Neutrophil (primary cell): Measurements from ENCODE around the gene TMEM97.

Source experiments
- H3K27ac ChIP-seq: fragments of 200-600 bp; sonication (generic); 2 replicates; pipeline ENCODE4 v1.5.1; 2016; ENCODE audit warnings: mild to moderate bottlenecking, moderate library complexity
- H3K27me3 ChIP-seq: fragments of 200-600 bp; sonication (generic); 2 replicates; pipeline ENCODE4 v1.6.0; 2016; ENCODE audit warnings: mild to moderate bottlenecking
- H3K36me3 ChIP-seq: fragments of 200-600 bp; sonication (generic); 2 replicates; pipeline ENCODE4 v1.5.1; 2017
- H3K4me1 ChIP-seq, 2 experiments: fragments of 200-600 bp in 1 of 2; sonication (generic) in 1 of 2; 1 replicate in 1 of 2; 2 replicates in 1 of 2; pipeline versions ENCODE4 v1.5.1 to v1.6.1; 2013 to 2016; ENCODE audit warnings: low read depth in 1 of 2, low read length in 1 of 2, mild to moderate bottlenecking in 1 of 2, moderate library complexity in 1 of 2; ENCODE audit not compliant: control insufficient read depth in 1 of 2, insufficient read depth in 1 of 2
- H3K4me3 ChIP-seq, 2 experiments: fragments of 200-600 bp in 1 of 2; sonication (generic) in 1 of 2; 1 replicate in 1 of 2; 2 replicates in 1 of 2; pipeline ENCODE4 v1.5.1; 2013 to 2016; ENCODE audit warnings: low read depth in 1 of 2, low read length in 1 of 2, mild to moderate bottlenecking in 1 of 2, moderate library complexity in 1 of 2
- H3K9me3 ChIP-seq: fragments of 200-600 bp; sonication (generic); 2 replicates; pipeline ENCODE4 v1.5.1; 2016
- TF ChIP-seq, protein P1 (sequence below): fragments of 200-600 bp; sonication (generic); IDR thresholded peaks from 2 replicates; pipeline ENCODE4 v1.5.1; 2016; ENCODE audit warnings: antibody characterized with exemption

Gene TMEM97

DNA sequence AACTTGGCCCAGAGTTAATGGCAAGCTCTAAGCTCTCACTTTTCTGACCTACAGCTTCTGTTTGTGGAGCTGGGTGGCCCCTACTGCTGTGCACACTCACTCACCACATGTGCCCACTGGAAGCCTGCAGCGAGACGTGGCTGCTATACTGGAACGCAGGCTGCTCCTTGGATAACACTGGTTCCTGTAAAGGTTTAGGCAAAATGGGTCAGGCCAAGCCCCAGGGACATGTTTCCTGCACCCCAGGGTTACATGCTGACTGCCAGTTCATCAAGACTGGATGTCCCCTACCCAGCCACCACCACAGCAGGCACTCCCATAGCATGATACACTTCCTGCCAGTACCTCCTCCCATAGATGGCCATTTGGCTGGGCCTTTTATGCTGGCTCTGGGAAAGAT is 30.0 kb downstream of the TMEM97 start:
- no peaks in the 10 kb centered on the region for H3K4me1 ChIP-seq

DNA sequence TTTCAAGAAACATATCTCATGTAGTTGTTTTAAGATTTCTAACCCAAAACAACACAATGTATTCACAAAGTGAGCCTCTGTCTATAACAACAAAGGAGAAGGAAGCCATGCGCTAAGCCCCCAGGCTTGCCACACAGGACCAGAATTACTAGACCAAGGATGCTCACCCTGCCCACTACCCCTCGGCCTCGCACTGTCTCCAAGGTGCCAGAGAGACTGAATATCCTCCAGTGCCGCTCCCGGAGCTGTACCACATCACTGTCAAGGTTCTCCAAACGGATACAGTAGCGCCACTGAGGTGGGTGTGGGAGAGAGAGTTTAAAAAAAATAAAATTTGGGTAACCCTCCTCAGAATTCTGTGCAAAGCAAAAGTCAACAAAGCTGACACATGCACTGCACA is 31.3 kb downstream of the TMEM97 start:
- Histone ChIP-seq H3K27me3 (no peaks in the 10 kb centered on the region), H3K4me3 (no peak overlapping the region), H3K4me1 (no peaks in the 10 kb centered on the region), H3K36me3 (peaks cover 94% of the 10 kb centered on the region), H3K9me3 (no peaks in the 10 kb centered on the region), H3K27ac (no peak overlapping the region)
- TF ChIP-seq, protein P1, sequence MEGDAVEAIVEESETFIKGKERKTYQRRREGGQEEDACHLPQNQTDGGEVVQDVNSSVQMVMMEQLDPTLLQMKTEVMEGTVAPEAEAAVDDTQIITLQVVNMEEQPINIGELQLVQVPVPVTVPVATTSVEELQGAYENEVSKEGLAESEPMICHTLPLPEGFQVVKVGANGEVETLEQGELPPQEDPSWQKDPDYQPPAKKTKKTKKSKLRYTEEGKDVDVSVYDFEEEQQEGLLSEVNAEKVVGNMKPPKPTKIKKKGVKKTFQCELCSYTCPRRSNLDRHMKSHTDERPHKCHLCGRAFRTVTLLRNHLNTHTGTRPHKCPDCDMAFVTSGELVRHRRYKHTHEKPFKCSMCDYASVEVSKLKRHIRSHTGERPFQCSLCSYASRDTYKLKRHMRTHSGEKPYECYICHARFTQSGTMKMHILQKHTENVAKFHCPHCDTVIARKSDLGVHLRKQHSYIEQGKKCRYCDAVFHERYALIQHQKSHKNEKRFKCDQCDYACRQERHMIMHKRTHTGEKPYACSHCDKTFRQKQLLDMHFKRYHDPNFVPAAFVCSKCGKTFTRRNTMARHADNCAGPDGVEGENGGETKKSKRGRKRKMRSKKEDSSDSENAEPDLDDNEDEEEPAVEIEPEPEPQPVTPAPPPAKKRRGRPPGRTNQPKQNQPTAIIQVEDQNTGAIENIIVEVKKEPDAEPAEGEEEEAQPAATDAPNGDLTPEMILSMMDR: no peak

More for the DNA sequence above, 30.0 kb downstream of the TMEM97 start:
- H3K4me3 ChIP-seq: no peak overlapping the region
- no peaks in the 10 kb centered on the region for H3K27me3 ChIP-seq
- H3K27ac ChIP-seq: no peak overlapping the region
- TF ChIP-seq, protein P1: no peak
- peaks cover 99% of the 10 kb centered on the region for H3K36me3 ChIP-seq
- no peaks in the 10 kb centered on the region for H3K9me3 ChIP-seq

DNA sequence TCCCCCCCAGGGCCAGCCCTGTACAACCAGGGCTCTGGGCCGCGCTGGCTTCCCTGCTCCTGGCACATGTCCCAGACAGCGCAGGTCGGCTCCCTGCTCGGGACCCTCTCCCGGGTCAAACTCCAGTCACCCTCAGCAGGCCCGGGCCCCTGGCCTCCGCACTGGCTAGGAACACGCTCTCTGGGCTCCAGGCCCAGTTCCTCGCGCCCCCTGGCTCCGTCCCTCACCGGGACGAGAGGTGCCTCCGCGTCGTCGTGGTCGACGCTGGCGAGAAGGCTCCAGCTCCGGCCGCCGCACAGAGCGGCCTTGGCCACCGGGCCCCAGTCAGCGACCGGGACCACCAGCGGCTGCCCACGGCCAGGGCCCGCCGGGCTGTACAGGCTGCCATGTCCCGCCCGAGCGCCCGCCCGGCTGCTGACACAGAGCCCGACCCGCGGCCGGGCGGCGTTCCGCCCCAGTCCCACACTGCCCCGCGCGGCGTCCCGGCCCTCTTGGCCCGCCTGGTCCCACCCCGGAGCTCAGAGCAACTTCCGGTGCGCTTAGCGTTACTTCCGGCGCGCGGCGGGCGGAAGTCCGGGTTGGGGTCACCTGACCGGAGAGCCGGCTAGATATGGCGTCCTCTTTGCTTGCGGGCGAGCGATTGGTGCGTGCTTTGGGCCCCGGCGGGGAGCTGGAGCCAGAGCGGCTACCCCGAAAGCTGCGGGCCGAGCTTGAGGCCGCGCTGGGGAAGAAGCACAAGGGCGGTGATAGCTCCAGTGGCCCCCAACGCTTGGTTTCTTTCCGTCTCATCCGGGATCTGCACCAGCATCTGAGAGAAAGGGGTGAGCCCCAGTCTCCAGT is 38.3 kb downstream of the TMEM97 start, which contains the start of gene POLDIP2:
Gene POLDIP2, minus strand, starts transcription at position 467 of the 840 bp plus-strand sequence. Its CDS starts 79 bp downstream, at position 388.
- peaks cover 56% of the 10 kb centered on the region for H3K36me3 ChIP-seq
- H3K9me3 ChIP-seq: no peaks in the 10 kb centered on the region
- no peaks in the 10 kb centered on the region for H3K27me3 ChIP-seq
- H3K4me3 ChIP-seq: peak within 1 kb of the TSS; percentile 80 to 94
- peak within 1 kb of the TSS; percentile 88 for H3K27ac ChIP-seq
- H3K4me1 ChIP-seq: peaks cover 18 to 20% of the 10 kb centered on the region in 2 experiments
- TF ChIP-seq, protein P1: peak; percentile 64

DNA sequence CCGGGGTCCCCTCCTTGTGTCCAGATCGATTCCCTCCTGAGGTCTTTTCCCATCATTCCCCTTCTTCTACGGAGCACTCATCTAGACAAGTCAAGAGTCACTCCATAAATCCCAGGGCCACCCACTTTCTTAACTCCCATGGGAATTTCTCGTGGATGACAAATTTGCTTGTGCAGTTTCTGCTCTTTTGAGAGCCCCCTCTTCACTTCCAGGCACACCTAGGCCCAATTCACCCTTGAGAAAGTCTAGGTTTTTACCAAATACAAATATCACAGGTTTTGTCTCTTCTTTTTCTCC is 38.8 kb downstream of the TMEM97 start:
- peaks cover 18 to 20% of the 10 kb centered on the region in 2 experiments for H3K4me1 ChIP-seq
- H3K4me3 ChIP-seq: peak overlapping the region; percentile 80 to 94
- peaks cover 57% of the 10 kb centered on the region for H3K36me3 ChIP-seq
- peak overlapping the region; percentile 88 for H3K27ac ChIP-seq
- H3K27me3 ChIP-seq: no peaks in the 10 kb centered on the region
- no peaks in the 10 kb centered on the region for H3K9me3 ChIP-seq
- TF ChIP-seq, protein P1: no peak

DNA sequence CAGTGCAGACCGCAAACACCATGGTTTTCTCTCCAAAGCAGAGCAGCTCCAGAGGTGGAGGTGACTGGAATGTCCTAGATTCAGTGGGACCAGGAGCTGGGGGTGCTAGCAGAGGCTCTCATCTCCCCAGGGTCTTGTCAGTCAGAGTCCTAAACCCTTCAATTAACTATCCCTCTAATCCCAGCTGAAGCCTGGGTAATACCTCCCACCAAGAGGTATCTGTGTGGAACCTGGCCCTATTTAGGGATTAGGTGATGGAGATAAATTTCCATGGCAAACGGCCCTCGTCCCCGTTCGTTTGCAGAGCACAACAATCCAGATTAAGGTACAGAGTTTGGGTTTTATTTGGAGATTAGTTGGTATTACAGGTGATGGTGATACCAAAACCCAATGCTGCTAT is 44.2 kb downstream of the TMEM97 start:
- Histone ChIP-seq H3K4me3 (no peak overlapping the region), H3K4me1 (peaks cover 3 to 4% of the 10 kb centered on the region in 2 experiments), H3K9me3 (no peaks in the 10 kb centered on the region), H3K36me3 (peaks cover 80% of the 10 kb centered on the region), H3K27ac (no peak overlapping the region), H3K27me3 (no peaks in the 10 kb centered on the region)
- TF ChIP-seq, protein P1: no peak
